Activated T-cell treated with anti-CD3 and anti-CD28 coated beads, Interleukin-2, amount 50 U/mL, for 4 hours (primary cell): ENCODE data around the gene PSG3. TPM values are rescaled to one million over a fixed set of nuclear protein-coding genes. Genes with fewer than 3 reads are reported as not detected.

ENCODE experiments used
- total RNA-seq, 3 donors: library from RNA; stranded (reverse); gene quantifications; one replicate each; pipeline ENCODE4 v1.2.1, GENCODE V29; 2021

The PSG3 gene
- total RNA-seq, 3 donors from 2014 or later = not detected

Other genes starting within 250 kb of the PSG3 start
- under 1 TPM; 0.30 to 0.43 (median 0.40) TPM for gene CEACAM1, start 212.0 kb downstream of the PSG3 start, total RNA-seq
- gene CEACAM8, start 145.6 kb downstream of the PSG3 start, total RNA-seq = not detected
- not detected for gene PSG8, start 25.2 kb upstream of the PSG3 start, total RNA-seq
- not detected for gene PSG1, start 139.2 kb upstream of the PSG3 start, total RNA-seq
- gene PSG6, start 177.4 kb upstream of the PSG3 start, total RNA-seq = not detected
- gene PSG7, start 196.7 kb upstream of the PSG3 start, total RNA-seq = not detected